GM12878 (cell line): ENCODE results near the gene FTO. TPM values are rescaled to one million over a fixed set of nuclear protein-coding genes. Genes with fewer than 3 reads are reported as not detected.

Experiments used
- ATAC-seq: fragments of 200-7000 bp; cut with Tn5 transposase; 3 replicates; pipeline ENCODE4 v1.9.1; 2020; ENCODE audit warnings: mild to moderate bottlenecking, moderate library complexity
- BruUV-seq: library from RNA; stranded (reverse); fragments of 400-500 nt; replicated peaks from 2 replicates; lab custom pipeline; 2021; lab: Mats Ljungman, UMichigan
- CTCF ChIA-PET: fragments of 300-600 bp; sonication (Branson Sonifier 250); formaldehyde crosslinking; extraction: SDS; loops from one replicate; lab custom pipeline; 2021; ENCODE audit warnings: inconsistent platforms; lab: Yijun Ruan, JAX
- POLR2A ChIA-PET: fragments of 350-600 bp; formaldehyde crosslinking; extraction: SDS; loops from one replicate; lab custom pipeline; 2021; ENCODE audit warnings: inconsistent platforms; lab: Charles Lee
- RAD21 ChIA-PET: fragments of 300-600 bp; sonication (Branson Sonifier 250); formaldehyde crosslinking; loops from one replicate; lab custom pipeline; 2023; ENCODE audit warnings: antibody characterized with exemption; ENCODE audit not compliant: unreplicated experiment; lab: Charles Lee
- SMC1A ChIA-PET: fragments of 300-600 bp; sonication (Branson Sonifier 250); formaldehyde crosslinking; loops from one replicate; lab custom pipeline; 2023; ENCODE audit not compliant: unreplicated experiment, uncharacterized antibody; lab: Charles Lee
- DNase-seq: peaks from one replicate; pipeline ENCODE4 v3.0.0-alpha.2; 2011; ENCODE audit warnings: low read depth, low spot score
- FAIRE-seq: peaks from 3 replicates; lab custom pipeline; 2011; peaks lifted over from hg19 to GRCh38; lab: Jason Lieb, UNC
- H2AFZ ChIP-seq: 2 replicates; pipeline ENCODE4 v1.6.0; 2011; ENCODE audit warnings: low read depth, low read length, control low read depth; ENCODE audit not compliant: control insufficient read depth
- H3K27ac ChIP-seq: 2 replicates; pipeline ENCODE4 v1.5.1; 2011; ENCODE audit warnings: control low read depth; ENCODE audit not compliant: control insufficient read depth, insufficient read depth
- H3K27me3 ChIP-seq, 2 experiments: replicated peaks in 1 of 2; 2 replicates each; pipeline versions ENCODE4 v1.6.0 to v1.6.1; 2011; ENCODE audit warnings: low read length in 1 of 2; ENCODE audit not compliant: control insufficient read depth in 2 of 2, insufficient read depth in 2 of 2
- H3K36me3 ChIP-seq, 2 experiments: 2 replicates each; pipeline ENCODE4 v1.5.1; 2011; ENCODE audit warnings: low read length in 1 of 2; ENCODE audit not compliant: control insufficient read depth in 2 of 2, insufficient read depth in 2 of 2
- H3K4me1 ChIP-seq: 2 replicates; pipeline ENCODE4 v1.6.1; 2011; ENCODE audit warnings: mild to moderate bottlenecking, low read length, moderate library complexity, mixed read lengths; ENCODE audit not compliant: control insufficient read depth, insufficient read depth
- H3K4me2 ChIP-seq: 2 replicates; pipeline ENCODE4 v1.6.0; 2011; ENCODE audit warnings: control low read depth; ENCODE audit not compliant: control insufficient read depth, insufficient read depth
- H3K4me3 ChIP-seq: fragments of 200-600 bp; sonication (generic); 2 replicates; pipeline ENCODE4 v1.5.1; 2016
- H3K79me2 ChIP-seq: 2 replicates; pipeline ENCODE4 v1.6.0; 2011; ENCODE audit warnings: low read length; ENCODE audit not compliant: control insufficient read depth, insufficient read depth
- H3K9ac ChIP-seq: 2 replicates; pipeline ENCODE4 v1.8.0; 2011; ENCODE audit warnings: low read length, control low read depth, mixed read lengths; ENCODE audit not compliant: control insufficient read depth, insufficient read depth
- H3K9me3 ChIP-seq: replicated peaks from 3 replicates; pipeline ENCODE4 v1.5.1; 2011; ENCODE audit warnings: mild to moderate bottlenecking, low read length; ENCODE audit not compliant: control insufficient read depth, insufficient read depth
- H4K20me1 ChIP-seq: 2 replicates; pipeline ENCODE4 v1.6.0; 2011; ENCODE audit not compliant: control insufficient read depth, insufficient read depth
- CHD1 ChIP-seq: IDR thresholded peaks from 2 replicates; pipeline ENCODE4 v1.6.1; 2012; ENCODE audit warnings: low read depth, low read length, improper control_type of control experiment
- CREB1 ChIP-seq: IDR thresholded peaks from 2 replicates; pipeline ENCODE4 v1.6.1; 2012; ENCODE audit warnings: low read depth, mild to moderate bottlenecking, inconsistent platforms
- CREM ChIP-seq: IDR thresholded peaks from 2 replicates; pipeline ENCODE4 v1.6.1; 2014; ENCODE audit warnings: antibody characterized with exemption, low read depth
- HDGF ChIP-seq: fragments of 450-650 bp; IDR thresholded peaks from 2 replicates; pipeline ENCODE4 v1.6.1; 2016; ENCODE audit warnings: antibody characterized with exemption
- NBN ChIP-seq: fragments of 450-650 bp; IDR thresholded peaks from 2 replicates; pipeline ENCODE4 v1.6.1; 2016
- NFYA ChIP-seq: IDR thresholded peaks from 2 replicates; pipeline ENCODE4 v1.6.1; 2011; ENCODE audit warnings: low read depth, mild to moderate bottlenecking, low read length, improper control_type of control experiment, borderline replicate concordance
- PAX8 ChIP-seq: fragments of 450-650 bp; IDR thresholded peaks from 2 replicates; pipeline ENCODE4 v1.6.1; 2017; ENCODE audit warnings: mild to moderate bottlenecking, moderate library complexity
- SMARCA5 ChIP-seq: fragments of 450-650 bp; IDR thresholded peaks from 2 replicates; pipeline ENCODE4 v1.6.1; 2017; ENCODE audit warnings: mild to moderate bottlenecking
- SRF ChIP-seq, 2 experiments: IDR thresholded peaks; 2 replicates each; pipeline ENCODE4 v1.6.1; 2011; ENCODE audit warnings: low read depth in 2 of 2, low read length in 2 of 2, mild to moderate bottlenecking in 1 of 2, moderate library complexity in 1 of 2
- TAF1 ChIP-seq: IDR thresholded peaks from 2 replicates; pipeline ENCODE4 v1.6.1; 2011; ENCODE audit warnings: mild to moderate bottlenecking, low read depth, low read length, borderline replicate concordance
- TCF7 ChIP-seq: IDR thresholded peaks from 2 replicates; pipeline ENCODE4 v1.6.1; 2014; ENCODE audit warnings: antibody characterized with exemption, borderline replicate concordance
- USF1 ChIP-seq: IDR thresholded peaks from 2 replicates; pipeline ENCODE4 v1.6.1; 2011; ENCODE audit warnings: borderline replicate concordance, low read depth, mild to moderate bottlenecking, moderate library complexity, mixed read lengths, low read length; ENCODE audit not compliant: insufficient read depth; ENCODE audit errors: extremely low read length
- ZBTB33 ChIP-seq: fragments of 450-650 bp; IDR thresholded peaks from 2 replicates; pipeline ENCODE4 v1.6.1; 2017; ENCODE audit warnings: mild to moderate bottlenecking
- ZNF592 ChIP-seq: fragments of 450-650 bp; IDR thresholded peaks from 2 replicates; pipeline ENCODE4 v1.6.1; 2017; ENCODE audit warnings: mild to moderate bottlenecking, moderate library complexity
- ZNF622 ChIP-seq: fragments of 450-650 bp; IDR thresholded peaks from 2 replicates; pipeline ENCODE4 v1.6.1; 2017; ENCODE audit warnings: mild to moderate bottlenecking, inconsistent platforms
- whole genome bisulfite sequencing: methylation state at CpG from one replicate; pipeline ENCODE4 v1.1.6; 2016; ENCODE audit warnings: low lambda C conversion rate; ENCODE audit not compliant: insufficient replicate concordance, insufficient coverage; ENCODE audit errors: missing lambda C conversion rate; 5-methylcytosine and 5-hydroxymethylcytosine counted together
- in situ Hi-C: fragments of 300-500 bp; cut with MboI; formaldehyde crosslinking; loops from 9 replicates; pipeline ENCODE4 v1.14.3; 2018; ENCODE audit warnings: mixed read lengths
- intact Hi-C: fragments of 100-400 bp; cut with micrococcal nuclease; formaldehyde crosslinking; loops from one replicate; pipeline ENCODE4 v1.14.2; 2022; ENCODE audit not compliant: unreplicated experiment
- polyA plus RNA-seq, 11 experiments: library from polyadenylated mRNA; depleted of rRNA in 4 of 11; unstranded in 6 of 11; stranded (reverse) in 5 of 11; fragments of >200 nt; fragmentation: Nextera tagmentation in 4 of 11; fragmentation: Illumina TruSeq in 1 of 11; extraction: Ambion mirVana in 4 of 11; extraction: Trizol in 1 of 11; gene quantifications; 1 replicate in 1 of 11; 2 replicates in 10 of 11; pipeline versions ENCODE4 v1.2.1 to v1.2.3, GENCODE V29; 2011 to 2016; ENCODE audit warnings: inconsistent platforms in 2 of 11, missing spikeins in 2 of 11, low read depth in 1 of 11
- total RNA-seq, 4 experiments: library from RNA; depleted of rRNA in 3 of 4; stranded (reverse); fragments of >200 nt in 3 of 4; fragmentation: Illumina TruSeq in 1 of 4; extraction: Trizol in 1 of 4; gene quantifications; 2 replicates each; pipeline versions ENCODE4 v1.2.1 to v1.2.3, GENCODE V29; 2013 to 2021

The FTO gene
- total and polyA plus RNA-seq, 10 of the 15 experiments (the other 5 are each of a cell fraction or from before 2014, with no cell fraction given), result 20.1 to 55.0 (median 47.0) TPM

DNA sequence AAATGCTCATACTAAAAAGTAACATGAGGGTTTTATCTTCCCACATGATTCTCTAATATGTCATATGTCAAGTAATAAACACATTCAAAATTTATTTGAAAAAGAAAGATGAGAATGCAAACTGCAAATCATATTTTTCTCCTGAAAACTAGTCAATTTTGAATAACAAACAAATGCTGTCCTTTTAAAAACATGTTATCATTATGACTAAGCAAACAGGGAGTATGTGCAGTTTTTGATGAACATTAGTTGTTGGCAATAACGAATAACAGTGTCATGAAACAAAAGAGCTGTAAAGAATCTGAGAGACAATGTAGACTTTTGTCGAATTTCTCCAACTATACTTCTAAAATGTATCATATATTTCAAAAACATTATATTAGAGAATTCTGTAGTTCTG, 35.1 kb upstream of the FTO start:
- Histone ChIP-seq H2AFZ (no peak overlapping the region), H3K9me3 (no peaks in the 10 kb centered on the region), H3K79me2 (no peaks in the 10 kb centered on the region), H3K9ac (no peak overlapping the region), H3K27me3 (no peaks in the 10 kb centered on the region), H3K4me3 (no peak overlapping the region), H3K4me2 (no peak overlapping the region), H3K27ac (no peak overlapping the region), H3K36me3 (no peaks in the 10 kb centered on the region), H3K4me1 (peaks cover 8% of the 10 kb centered on the region; the same call in 1 of the 2 replicates), H4K20me1 (no peaks in the 10 kb centered on the region)
- RAD21 ChIA-PET, result no interaction called here
- no peak for TF ChIP-seq SMARCA5
- TF ChIP-seq SRF (IDR thresholded peaks at IDR 0.05; ENCODE audit: low read depth in 2 of 2, low read length in 2 of 2), result no peak
- TF ChIP-seq ZBTB33, result no peak
- TF ChIP-seq CHD1, result no peak
- TF ChIP-seq TAF1, result no peak
- no peak for TF ChIP-seq CREB1
- no peak for TF ChIP-seq NBN
- TF ChIP-seq NFYA, result no peak
- TF ChIP-seq TCF7, result no peak
- TF ChIP-seq HDGF, result no peak
- no peak for TF ChIP-seq ZNF622
- TF ChIP-seq USF1, result no peak
- TF ChIP-seq ZNF592, result no peak
- no peak for TF ChIP-seq CREM
- TF ChIP-seq PAX8, result no peak
- no TSS peak for BruUV-seq
- intact Hi-C loops (no loop called here), in situ Hi-C loops (no loop called here)
- FAIRE-seq (no peak), DNase-seq (no peak), ATAC-seq (no peak)
- WGBS, result 75% methylated on average over 2 of the region's 2 CpGs
- POLR2A ChIA-PET, result no interaction called here
- SMC1A ChIA-PET, result no interaction called here
- CTCF ChIA-PET, result no interaction called here
